Parathyroid adenoma (tissue), 2 donors: ENCODE measurements around the gene SUPT4H1.

ENCODE experiments used
- H2AFZ ChIP-seq: fragments of 300-600 bp; sonication (generic); one replicate; pipeline ENCODE4 v1.7.0; 2017; ENCODE audit warnings: antibody characterized with exemption, mild to moderate bottlenecking
- H3K27ac ChIP-seq: fragments of 300-600 bp; sonication (generic); one replicate; pipeline ENCODE4 v1.7.0; 2017
- H3K27me3 ChIP-seq: fragments of 300-600 bp; sonication (generic); one replicate; pipeline ENCODE4 v1.7.0; 2017; ENCODE audit warnings: low read length; ENCODE audit not compliant: control insufficient read depth, insufficient read depth
- H3K36me3 ChIP-seq: fragments of 300-600 bp; sonication (generic); one replicate; pipeline ENCODE4 v1.7.0; 2017; ENCODE audit warnings: low read length; ENCODE audit not compliant: control insufficient read depth, insufficient read depth
- H3K4me1 ChIP-seq: fragments of 300-600 bp; sonication (generic); one replicate; pipeline ENCODE4 v1.7.0; 2017; ENCODE audit warnings: control low read depth
- H3K4me2 ChIP-seq: fragments of 300-600 bp; sonication (generic); one replicate; pipeline ENCODE4 v1.7.0; 2017; ENCODE audit warnings: low read length
- H3K4me3 ChIP-seq: fragments of 300-600 bp; sonication (generic); one replicate; pipeline ENCODE4 v1.7.0; 2017; ENCODE audit warnings: low read depth, low read length
- H3K79me2 ChIP-seq: fragments of 300-600 bp; sonication (generic); one replicate; pipeline ENCODE4 v1.7.0; 2017; ENCODE audit warnings: control low read depth
- H3K9ac ChIP-seq: fragments of 300-600 bp; sonication (generic); one replicate; pipeline ENCODE4 v1.7.0; 2017; ENCODE audit warnings: mild to moderate bottlenecking
- H3K9me3 ChIP-seq: fragments of 300-600 bp; sonication (generic); one replicate; pipeline ENCODE4 v1.7.0; 2017; ENCODE audit warnings: low read length; ENCODE audit not compliant: control insufficient read depth
- CTCF ChIP-seq: fragments of 300-600 bp; sonication (generic); IDR thresholded peaks from one replicate; pipeline ENCODE4 v1.7.0; 2017; ENCODE audit warnings: antibody characterized with exemption, mild to moderate bottlenecking
- donor health status: primary hyperparathyroidism.

SUPT4H1 gene

GRCh38 chr17:58325289-58325726, 26.7 kb downstream of the SUPT4H1 start:
- no peak for TF ChIP-seq CTCF
- Histone ChIP-seq H3K9me3 (no peaks in the 10 kb centered on the region), H3K4me3 (peak overlapping the region; percentile 82)

GRCh38 chr17:58324409-58325288, 27.4 kb downstream of the SUPT4H1 start:
- H3K79me2 ChIP-seq, result no peaks in the 10 kb centered on the region
- H3K4me1 ChIP-seq, result peaks cover 9% of the 10 kb centered on the region
- H3K27me3 ChIP-seq, result no peaks in the 10 kb centered on the region

More at GRCh38 chr17:58325289-58325726, 26.7 kb downstream of the SUPT4H1 start:
- Histone ChIP-seq H3K4me2 (peak overlapping the region; percentile 97), H3K9ac (no peak overlapping the region), H2AFZ (peak overlapping the region; percentile 100), H3K4me1 (peaks cover 9% of the 10 kb centered on the region), H3K79me2 (no peaks in the 10 kb centered on the region), H3K36me3 (no peaks in the 10 kb centered on the region), H3K27ac (no peak overlapping the region), H3K27me3 (no peaks in the 10 kb centered on the region)

GRCh38 chr17:58324056-58324408, 28.0 kb downstream of the SUPT4H1 start:
- TF ChIP-seq CTCF, result no peak
- Histone ChIP-seq H3K27ac (peak overlapping the region; percentile 56), H2AFZ (peak overlapping the region; percentile 100), H3K9me3 (no peaks in the 10 kb centered on the region), H3K4me1 (peaks cover 9% of the 10 kb centered on the region), H3K9ac (peak overlapping the region; percentile 93), H3K4me3 (peak overlapping the region; percentile 82), H3K4me2 (peak overlapping the region; percentile 97), H3K36me3 (no peaks in the 10 kb centered on the region), H3K27me3 (no peaks in the 10 kb centered on the region), H3K79me2 (no peaks in the 10 kb centered on the region)

More at GRCh38 chr17:58324409-58325288, 27.4 kb downstream of the SUPT4H1 start:
- Histone ChIP-seq H3K27ac (peak overlapping the region; percentile 56), H3K36me3 (no peaks in the 10 kb centered on the region), H2AFZ (peak overlapping the region; percentile 100), H3K4me3 (peak overlapping the region; percentile 82), H3K9me3 (no peaks in the 10 kb centered on the region), H3K9ac (peak overlapping the region; percentile 93), H3K4me2 (peak overlapping the region; percentile 97)
- no peak for TF ChIP-seq CTCF

- Histone ChIP-seq H3K4me3 (peak overlapping the region; percentile 82), H3K4me2 (peak overlapping the region; percentile 97), H2AFZ (peak overlapping the region; percentile 100), H3K79me2 (no peaks in the 10 kb centered on the region), H3K27me3 (no peaks in the 10 kb centered on the region), H3K36me3 (no peaks in the 10 kb centered on the region), H3K4me1 (peaks cover 9% of the 10 kb centered on the region), H3K9ac (peak overlapping the region; percentile 93), H3K9me3 (no peaks in the 10 kb centered on the region), H3K27ac (peak overlapping the region; percentile 56)
- no peak for TF ChIP-seq CTCF
Observed at GRCh38 chr17:58323366-58324055, 28.5 kb downstream of the SUPT4H1 start.
